GM12891 (cell line): Measurements from ENCODE around the gene DDX31.

Experiments used
- POLR2A ChIP-seq: IDR thresholded peaks from 2 replicates; pipeline ENCODE4 v1.6.1; 2011; ENCODE audit warnings: low read depth, low read length, control low read depth
- POLR2AphosphoS5 ChIP-seq: IDR thresholded peaks from 2 replicates; pipeline ENCODE4 v1.6.1; 2011; ENCODE audit warnings: low read depth, low read length, control low read depth
- TAF1 ChIP-seq: IDR thresholded peaks from 2 replicates; pipeline ENCODE4 v1.6.1; 2011; ENCODE audit warnings: low read depth, low read length, control low read depth

- TF ChIP-seq POLR2AphosphoS5: no peak
- no peak for TF ChIP-seq POLR2A
- TF ChIP-seq TAF1: no peak
Measured at GRCh38 chr9:132585954-132586829, 83.6 kb downstream of the DDX31 start.
